SK-N-SH (cell line): ENCODE measurements around the gene FAM107B. TPM values are rescaled to one million over a fixed set of nuclear protein-coding genes. Genes with fewer than 3 reads are reported as not detected.

Experiments
- CTCF ChIA-PET: fragments of 300-600, 350-600 bp; formaldehyde crosslinking; extraction: SDS; loops from one replicate; lab custom pipeline; 2021; lab: Yijun Ruan, JAX
- POLR2A ChIA-PET: fragments of 350-600 bp; sonication (Branson Sonifier 250); formaldehyde crosslinking; extraction: SDS; loops from one replicate; lab custom pipeline; 2020; ENCODE audit warnings: antibody characterized with exemption, inconsistent platforms; lab: Yijun Ruan, JAX
- DNase-seq: peaks from one replicate; pipeline ENCODE4 v3.0.0; 2012
- H2AFZ ChIP-seq: fragments of 200-600 bp; sonication (generic); 2 replicates; pipeline ENCODE4 v1.8.1; 2016; ENCODE audit warnings: antibody characterized with exemption, mild to moderate bottlenecking, low read depth
- H3F3A ChIP-seq: fragments of 200-600 bp; sonication (generic); replicated peaks from 2 replicates; pipeline ENCODE3; 2016; ENCODE audit warnings: antibody characterized with exemption, mild to moderate bottlenecking; ENCODE audit not compliant: insufficient read depth
- H3K27ac ChIP-seq, 2 experiments: fragments of 200-500 bp in 1 of 2; fragments of 200-600 bp in 1 of 2; sonication (Bioruptor generic) in 1 of 2; sonication (generic), shearing (Covaris generic) in 1 of 2; 2 replicates each; pipeline versions ENCODE4 v1.5.1 to v1.6.1; 2014 to 2016; ENCODE audit warnings: low read depth in 2 of 2, inconsistent platforms in 1 of 2, low read length in 1 of 2, mild to moderate bottlenecking in 1 of 2, mixed read lengths in 1 of 2
- H3K27me3 ChIP-seq: fragments of 200-600 bp; sonication (generic), shearing (Covaris generic); 2 replicates; pipeline ENCODE4 v1.6.1; 2016; ENCODE audit warnings: mixed run types; ENCODE audit not compliant: insufficient read depth
- H3K36me3 ChIP-seq, 2 experiments: fragments of 200-500 bp in 1 of 2; fragments of 200-600 bp in 1 of 2; sonication (Bioruptor generic) in 1 of 2; sonication (generic) in 1 of 2; replicated peaks in 1 of 2; 2 replicates each; pipeline versions ENCODE3 to v1.5.1; 2014 to 2016; ENCODE audit warnings: low read length in 1 of 2, mild to moderate bottlenecking in 1 of 2; ENCODE audit not compliant: insufficient read depth in 2 of 2, control insufficient read depth in 1 of 2
- H3K4me1 ChIP-seq, 2 experiments: fragments of 200-500 bp in 1 of 2; fragments of 200-600 bp in 1 of 2; sonication (Bioruptor generic) in 1 of 2; sonication (generic), shearing (Covaris generic) in 1 of 2; 2 replicates each; pipeline versions ENCODE4 v1.5.1 to v1.6.1; 2014 to 2016; ENCODE audit warnings: low read depth in 1 of 2, low read length in 1 of 2, mixed run types in 1 of 2; ENCODE audit not compliant: insufficient read depth in 2 of 2, control insufficient read depth in 1 of 2
- H3K4me2 ChIP-seq: fragments of 200-600 bp; sonication (generic), shearing (Covaris generic); 2 replicates; pipeline ENCODE4 v1.6.1; 2017; ENCODE audit warnings: mixed run types
- H3K4me3 ChIP-seq, 2 experiments: fragments of 200-500 bp in 1 of 2; fragments of 200-600 bp in 1 of 2; sonication (Bioruptor generic) in 1 of 2; sonication (generic), shearing (Covaris generic) in 1 of 2; 2 replicates each; pipeline versions ENCODE4 v1.5.1 to v1.8.1; 2014 to 2016; ENCODE audit warnings: low read depth in 2 of 2, inconsistent platforms in 1 of 2, low read length in 1 of 2, mild to moderate bottlenecking in 1 of 2, mixed read lengths in 1 of 2, moderate library complexity in 1 of 2
- H3K79me2 ChIP-seq: fragments of 200-600 bp; sonication (generic); 2 replicates; pipeline ENCODE4 v1.8.1; 2017; ENCODE audit warnings: mild to moderate bottlenecking; ENCODE audit not compliant: insufficient read depth
- H3K9ac ChIP-seq: fragments of 200-600 bp; sonication (generic); 2 replicates; pipeline ENCODE4 v1.6.1; 2017; ENCODE audit warnings: mixed run types
- H3K9me2 ChIP-seq: fragments of 200-600 bp; sonication (generic); 2 replicates; pipeline ENCODE4 v1.6.1; 2017; ENCODE audit warnings: mixed run types
- H3K9me3 ChIP-seq: fragments of 200-600 bp; sonication (generic); 2 replicates; pipeline ENCODE4 v1.6.1; 2017; ENCODE audit warnings: mixed run types, mild to moderate bottlenecking, moderate library complexity
- H4K20me1 ChIP-seq: fragments of 200-600 bp; sonication (generic); 2 replicates; pipeline ENCODE4 v1.6.1; 2017; ENCODE audit warnings: mild to moderate bottlenecking, mixed run types; ENCODE audit not compliant: insufficient read depth
- CHD2 ChIP-seq: fragments of 150-350 bp; IDR thresholded peaks from 2 replicates; pipeline ENCODE4 v1.6.1; 2018; ENCODE audit warnings: low read length; ENCODE audit not compliant: partially characterized antibody
- CTCF ChIP-seq: fragments of 200-600 bp; sonication (generic); IDR thresholded peaks from 2 replicates; pipeline ENCODE4 v1.6.1; 2017; ENCODE audit warnings: antibody characterized with exemption, mild to moderate bottlenecking, moderate library complexity
- FOSL2 ChIP-seq: IDR thresholded peaks from 2 replicates; pipeline ENCODE4 v1.4.0; 2012; ENCODE audit warnings: low read depth, mild to moderate bottlenecking, moderate library complexity, borderline replicate concordance
- GABPA ChIP-seq: IDR thresholded peaks from 2 replicates; pipeline ENCODE4 v1.4.0; 2012; ENCODE audit warnings: low read depth, mild to moderate bottlenecking
- GATA2 ChIP-seq: sonication (generic); formaldehyde crosslinking; IDR thresholded peaks from 2 replicates; pipeline ENCODE4 v1.5.0; 2020; ENCODE audit warnings: mild to moderate bottlenecking, missing genetic modification reagents
- IRF3 ChIP-seq: fragments of 150-350 bp; IDR thresholded peaks from 2 replicates; pipeline ENCODE4 v1.6.1; 2016; ENCODE audit warnings: mild to moderate bottlenecking, low read depth, low read length
- MXI1 ChIP-seq: IDR thresholded peaks from 2 replicates; pipeline ENCODE4 v1.6.1; 2012; ENCODE audit warnings: mild to moderate bottlenecking, low read depth, low read length, improper control_type of control experiment
- NRF1 ChIP-seq: IDR thresholded peaks from 2 replicates; pipeline ENCODE4 v1.6.1; 2012; ENCODE audit warnings: low read depth, mild to moderate bottlenecking, low read length
- PBX3 ChIP-seq: IDR thresholded peaks from 2 replicates; pipeline ENCODE4; 2012
- RAD21 ChIP-seq: IDR thresholded peaks from 2 replicates; pipeline ENCODE4 v1.6.1; 2012; ENCODE audit warnings: mild to moderate bottlenecking, low read length
- RCOR1 ChIP-seq: fragments of 150-350 bp; IDR thresholded peaks from 2 replicates; pipeline ENCODE4 v1.6.1; 2017; ENCODE audit warnings: antibody characterized with exemption, low read length
- REST ChIP-seq: IDR thresholded peaks from 2 replicates; pipeline ENCODE4 v1.6.1; 2012; ENCODE audit warnings: mild to moderate bottlenecking, low read depth, low read length, moderate library complexity
- SIN3A ChIP-seq: IDR thresholded peaks from 2 replicates; pipeline ENCODE4 v1.6.1; 2012; ENCODE audit warnings: low read depth, mild to moderate bottlenecking, low read length, moderate library complexity, borderline replicate concordance
- TAF1 ChIP-seq: IDR thresholded peaks from 2 replicates; pipeline ENCODE4 v1.6.1; 2012; ENCODE audit warnings: low read depth, mild to moderate bottlenecking, low read length, moderate library complexity, borderline replicate concordance
- USF1 ChIP-seq: IDR thresholded peaks from 2 replicates; pipeline ENCODE4 v1.4.0; 2012; ENCODE audit warnings: low read depth, borderline replicate concordance
- WGBS: methylation state at CpG from one replicate; pipeline ENCODE4 v1.1.6; 2017; ENCODE audit warnings: low lambda C conversion rate; 5-methylcytosine and 5-hydroxymethylcytosine counted together
- polyA plus RNA-seq, 3 experiments: library from polyadenylated mRNA; depleted of rRNA; stranded (reverse); fragments of >200 nt; gene quantifications; 2 replicates each; pipeline ENCODE4 v1.2.3, GENCODE V29; 2012

FAM107B gene
- polyA plus RNA-seq, 1 of the 3 experiments (the other 2 are of a cell fraction), result 1.0 TPM

- Histone ChIP-seq H3K9ac (no peak overlapping the region), H3K4me1 (no peaks in the 10 kb centered on the region; a peak in 1 of 4 replicates), H3K36me3 (no peaks in the 10 kb centered on the region), H3K9me2 (no peaks in the 10 kb centered on the region), H3F3A (no peaks in the 10 kb centered on the region), H3K79me2 (no peaks in the 10 kb centered on the region), H3K9me3 (no peaks in the 10 kb centered on the region), H2AFZ (no peak overlapping the region), H3K27ac (no peak overlapping the region), H3K27me3 (no peaks in the 10 kb centered on the region; the same call in 1 of the 2 replicates), H3K4me2 (no peak overlapping the region), H3K4me3 (no peak overlapping the region), H4K20me1 (no peaks in the 10 kb centered on the region)
- no peak for DNase-seq
- TF ChIP-seq CTCF, result no peak
- TF ChIP-seq PBX3, result no peak
- no peak for TF ChIP-seq RAD21
- no peak for TF ChIP-seq RCOR1
- no peak for TF ChIP-seq REST
- no peak for TF ChIP-seq GABPA
- TF ChIP-seq TAF1, result no peak
- TF ChIP-seq GATA2 (CRISPR knock-in tag), result no peak
- TF ChIP-seq FOSL2, result no peak
- no peak for TF ChIP-seq CHD2
- POLR2A ChIA-PET, result no interaction called here
- CTCF ChIA-PET, result no interaction called here
- 64% methylated on average over 1 of the region's 1 CpG for WGBS
Measured at GRCh38 chr10:14803827-14804226, 29.1 kb upstream of the FAM107B start.

- H3K27me3 ChIP-seq, result no peaks in the 10 kb centered on the region; the same call in 1 of the 2 replicates
- no peaks in the 10 kb centered on the region for H3K9me2 ChIP-seq
- H3F3A ChIP-seq, result no peaks in the 10 kb centered on the region
- ChIA-PET POLR2A (no interaction called here), CTCF (interaction anchor here (0.6 to 2.2 kb wide), 6 partner anchors 9 to 296 kb away, joined by 3 to 8 read pairs (median 4); no protein-coding TSS in a partner anchor)
- H3K9me3 ChIP-seq, result no peaks in the 10 kb centered on the region
- 65% methylated on average over 5 of the region's 5 CpGs for WGBS
- H3K4me2 ChIP-seq, result no peak overlapping the region
- H3K36me3 ChIP-seq, result no peaks in the 10 kb centered on the region
- H2AFZ ChIP-seq, result no peak overlapping the region
- H3K27ac ChIP-seq, result no peak overlapping the region
- H4K20me1 ChIP-seq, result no peaks in the 10 kb centered on the region
- no peak overlapping the region for H3K9ac ChIP-seq
- H3K79me2 ChIP-seq, result no peaks in the 10 kb centered on the region
- H3K4me3 ChIP-seq, result no peak overlapping the region
- DNase-seq, result peak; percentile 54
- no peaks in the 10 kb centered on the region; a peak in 1 of 4 replicates for H3K4me1 ChIP-seq
- TF ChIP-seq USF1 (no peak), MXI1 (no peak), GABPA (no peak), REST (no peak), IRF3 (no peak), SIN3A (no peak), NRF1 (no peak)
Measured at GRCh38 chr10:14801723-14802122, 27.0 kb upstream of the FAM107B start.
